Hematopoietic multipotent progenitor cell treated with erythropoietin and hydrocortisone succinate and interleukin-3 and kit ligand, for 4 days (in vitro differentiated cells): ENCODE data around the gene LASP1NB.
A peak's percentile ranks its signal among the peaks of the same experiment; 100 is the strongest.

Experiments used
- DNase-seq: peaks from one replicate; pipeline ENCODE4 v3.0.0-alpha.2; 2015

Gene LASP1NB

DNA sequence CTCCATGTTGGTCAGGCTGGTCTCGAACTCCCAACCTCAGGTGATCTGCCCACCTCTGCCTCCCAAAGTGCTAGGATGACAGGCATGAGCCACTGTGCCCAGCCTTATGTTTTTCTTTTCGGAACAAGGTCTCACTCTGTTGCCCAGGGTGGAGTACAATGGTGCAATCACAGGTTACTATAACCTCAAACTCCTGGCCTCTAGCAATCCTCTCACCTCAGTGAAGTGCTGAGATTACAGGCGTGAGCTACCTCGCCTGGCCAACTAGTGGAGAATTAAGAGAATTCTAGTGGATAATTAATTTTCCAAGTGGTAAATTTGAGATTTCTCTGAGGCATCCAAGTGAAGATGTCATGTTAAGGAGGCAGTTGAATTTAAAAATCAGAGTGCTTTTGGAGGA is 44.7 kb downstream of the LASP1NB start:
- no peak for DNase-seq

DNA sequence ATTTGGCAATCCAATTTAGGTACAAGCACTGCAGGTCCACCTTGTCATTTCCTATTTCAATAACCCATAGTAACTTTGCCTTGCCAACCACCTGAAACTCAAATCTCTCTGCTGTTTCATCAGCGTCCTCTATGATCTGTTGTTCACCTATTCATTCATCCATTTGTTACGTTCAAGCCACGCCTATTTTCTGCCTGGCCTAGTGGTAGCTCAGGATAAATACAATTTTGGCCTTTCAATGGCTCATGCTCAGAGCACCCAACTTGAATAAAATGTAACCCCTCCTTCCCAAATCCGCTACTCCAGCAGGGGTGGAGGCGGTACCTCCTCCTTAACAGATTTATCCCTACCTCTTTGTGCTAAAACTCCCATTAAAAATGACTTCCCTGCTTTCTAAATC is 45.4 kb downstream of the LASP1NB start:
- peak; percentile 15 for DNase-seq

DNA sequence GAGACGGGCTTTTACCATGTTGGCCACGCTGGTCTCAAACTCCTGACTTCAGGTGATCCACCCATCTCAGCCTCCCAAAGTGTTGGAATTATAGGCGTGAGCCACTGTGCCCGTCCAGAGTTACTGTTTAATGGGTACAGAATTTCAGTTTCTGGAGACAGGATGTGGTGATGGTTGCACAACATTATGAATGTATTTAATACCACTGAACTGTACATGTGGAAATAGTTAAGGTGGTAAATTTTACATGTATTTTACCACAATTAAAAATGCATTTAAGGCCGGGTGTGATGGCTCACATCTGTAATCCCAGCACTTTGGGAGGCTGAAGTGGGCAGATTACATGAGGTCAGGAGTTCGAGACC is 50.8 kb downstream of the LASP1NB start:
- DNase-seq: peak; percentile 77

DNA sequence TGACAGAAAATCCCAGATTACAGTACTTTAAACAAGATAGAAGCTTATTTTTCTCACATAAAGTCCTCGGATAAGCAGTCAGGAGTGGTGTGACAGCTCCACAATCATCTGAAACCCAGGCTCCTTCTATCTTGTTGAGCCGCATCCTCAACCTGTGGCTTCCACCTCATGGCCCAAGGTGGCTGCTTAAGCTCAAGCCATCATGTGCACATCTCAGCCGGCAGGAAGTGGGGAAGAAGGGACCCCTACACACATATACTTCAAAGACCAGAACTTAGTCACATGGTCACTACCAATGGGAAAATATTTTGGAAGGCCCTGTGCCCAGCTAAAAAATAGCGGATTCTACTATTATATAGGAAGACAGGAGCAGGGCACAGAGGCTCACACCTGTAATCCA is 52.8 kb downstream of the LASP1NB start:
- no peak for DNase-seq
